HG03135 (cell line): ENCODE measurements around the gene COG8.
"Not testable (repeated sequence)": the region's sequence is repeated elsewhere in the genome, so short reads cannot be mapped to it uniquely, and the experiment has no call there.

ENCODE experiments used
- ATAC-seq: cut with Tn5 transposase; IDR thresholded peaks from one replicate; pipeline ENCODE4 v1.9.1; 2021; ENCODE audit warnings: mild to moderate bottlenecking, moderate library complexity; ENCODE audit not compliant: unreplicated experiment

Gene COG8, protein sequence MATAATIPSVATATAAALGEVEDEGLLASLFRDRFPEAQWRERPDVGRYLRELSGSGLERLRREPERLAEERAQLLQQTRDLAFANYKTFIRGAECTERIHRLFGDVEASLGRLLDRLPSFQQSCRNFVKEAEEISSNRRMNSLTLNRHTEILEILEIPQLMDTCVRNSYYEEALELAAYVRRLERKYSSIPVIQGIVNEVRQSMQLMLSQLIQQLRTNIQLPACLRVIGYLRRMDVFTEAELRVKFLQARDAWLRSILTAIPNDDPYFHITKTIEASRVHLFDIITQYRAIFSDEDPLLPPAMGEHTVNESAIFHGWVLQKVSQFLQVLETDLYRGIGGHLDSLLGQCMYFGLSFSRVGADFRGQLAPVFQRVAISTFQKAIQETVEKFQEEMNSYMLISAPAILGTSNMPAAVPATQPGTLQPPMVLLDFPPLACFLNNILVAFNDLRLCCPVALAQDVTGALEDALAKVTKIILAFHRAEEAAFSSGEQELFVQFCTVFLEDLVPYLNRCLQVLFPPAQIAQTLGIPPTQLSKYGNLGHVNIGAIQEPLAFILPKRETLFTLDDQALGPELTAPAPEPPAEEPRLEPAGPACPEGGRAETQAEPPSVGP

DNA sequence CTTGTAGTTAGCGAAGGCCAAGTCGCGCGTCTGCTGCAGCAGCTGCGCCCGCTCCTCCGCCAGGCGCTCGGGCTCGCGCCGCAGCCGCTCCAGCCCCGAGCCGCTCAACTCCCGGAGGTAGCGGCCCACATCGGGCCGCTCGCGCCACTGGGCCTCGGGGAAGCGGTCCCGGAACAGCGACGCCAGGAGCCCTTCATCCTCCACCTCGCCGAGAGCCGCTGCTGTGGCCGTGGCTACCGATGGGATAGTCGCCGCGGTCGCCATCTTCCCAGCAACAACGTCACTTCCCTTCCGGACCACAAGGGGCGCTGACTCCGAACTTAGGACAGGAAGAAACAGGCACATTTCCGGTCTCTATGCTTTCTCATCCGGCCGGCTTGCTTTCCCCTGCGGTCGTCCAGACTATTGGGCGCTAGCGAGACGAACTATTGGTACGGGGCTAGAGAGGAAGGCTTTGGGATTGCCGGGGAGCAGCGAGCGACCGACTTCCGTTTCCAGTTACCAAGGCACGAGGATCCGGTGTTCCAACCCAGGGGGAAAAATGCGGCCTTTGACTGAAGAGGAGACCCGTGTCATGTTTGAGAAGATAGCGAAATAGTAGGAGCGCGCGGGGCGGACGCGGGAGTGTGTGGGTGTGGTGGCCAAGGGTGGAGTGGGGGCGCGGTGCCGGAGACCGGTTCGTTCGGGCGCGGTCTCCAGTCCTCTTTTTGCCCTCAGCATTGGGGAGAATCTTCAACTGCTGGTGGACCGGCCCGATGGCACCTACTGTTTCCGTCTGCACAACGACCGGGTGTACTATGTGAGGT lies at the start of gene COG8, which contains the start of gene NIP7:
TSS of gene COG8 (minus strand) at position 276 of the 806 bp plus-strand sequence. CDS start at position 264, 12 bp downstream.
TSS of gene NIP7 (plus strand) at position 484 of the 806 bp plus-strand sequence. CDS start at position 542, 58 bp downstream.
- ATAC-seq = peak; percentile 90

DNA sequence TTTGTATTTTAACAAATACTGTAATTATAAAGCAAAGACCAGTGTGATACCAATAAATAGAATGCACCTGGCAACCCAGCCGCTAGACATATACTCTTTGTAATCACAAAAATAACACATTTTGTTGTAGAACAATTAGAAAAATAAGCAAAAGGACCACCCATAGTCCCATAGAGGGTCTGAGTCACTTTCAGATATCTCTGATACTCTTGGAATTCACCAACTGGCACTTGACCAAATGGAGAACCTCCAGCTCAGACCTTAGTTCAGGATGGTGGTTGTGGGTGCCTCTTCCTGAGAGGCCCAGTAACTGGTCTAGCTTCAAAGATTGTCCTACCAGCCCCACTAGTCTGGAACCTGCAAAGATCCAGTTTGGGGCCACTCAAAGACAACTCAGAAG lies 47.2 kb upstream of the COG8 start:
- ATAC-seq = no peak

DNA sequence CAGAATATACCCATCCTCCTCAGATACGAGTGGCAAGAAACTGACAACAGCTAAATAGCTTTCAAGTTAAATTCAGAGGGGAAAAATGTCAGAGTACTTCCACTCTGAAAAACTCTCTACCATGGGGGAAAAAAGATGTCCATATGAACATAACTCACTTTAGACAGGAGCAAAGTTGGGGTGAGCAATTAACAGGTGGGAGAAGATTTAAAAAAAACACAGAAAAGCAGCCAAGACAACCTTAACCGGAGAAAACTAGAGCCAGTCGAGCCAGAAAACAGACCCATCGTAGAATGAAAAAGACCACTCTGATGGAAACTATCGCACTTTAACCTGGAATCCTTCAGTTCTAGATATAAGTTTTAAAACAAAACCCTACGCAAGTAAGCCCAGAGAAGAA lies 45.6 kb upstream of the COG8 start:
- no peak for ATAC-seq

DNA sequence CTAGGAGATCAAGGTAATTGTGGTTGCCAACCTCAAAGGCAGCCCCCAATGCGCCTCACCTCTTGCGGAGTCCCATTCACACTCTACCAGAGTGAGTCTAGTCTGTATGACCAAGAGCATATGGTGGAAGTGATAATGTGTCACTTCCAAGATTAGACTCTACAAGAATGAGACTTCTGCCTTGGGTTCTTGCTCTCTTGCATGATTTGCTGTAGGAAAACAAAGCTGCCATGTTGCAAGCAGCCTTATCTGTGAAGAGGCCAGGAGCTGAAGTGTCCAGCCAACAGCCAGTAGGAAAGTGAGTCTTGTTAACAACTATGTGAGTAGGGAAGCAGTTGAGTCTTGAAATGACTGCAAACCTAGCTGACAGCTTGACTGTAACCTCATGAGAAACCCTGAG lies 43.1 kb upstream of the COG8 start:
- no peak for ATAC-seq

DNA sequence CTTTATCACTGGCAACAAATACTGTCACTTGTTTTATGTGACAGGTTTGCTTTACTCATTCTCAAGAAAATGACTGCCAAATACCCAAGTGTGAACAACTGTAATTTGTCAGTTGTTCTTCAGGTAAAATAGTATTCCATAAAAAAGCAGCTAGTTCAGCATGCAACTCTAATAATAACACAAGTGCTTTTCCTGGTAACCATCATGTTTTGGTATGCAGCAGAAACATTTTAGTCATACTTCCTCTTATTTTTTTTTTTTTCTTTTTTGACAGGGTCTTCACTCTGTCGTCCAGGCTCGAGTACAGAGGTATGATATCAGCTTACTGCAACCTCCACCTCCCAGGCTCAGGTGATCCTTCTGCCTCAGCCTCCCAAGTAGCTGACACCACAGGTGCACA lies 41.9 kb upstream of the COG8 start:
- ATAC-seq = no peak

DNA sequence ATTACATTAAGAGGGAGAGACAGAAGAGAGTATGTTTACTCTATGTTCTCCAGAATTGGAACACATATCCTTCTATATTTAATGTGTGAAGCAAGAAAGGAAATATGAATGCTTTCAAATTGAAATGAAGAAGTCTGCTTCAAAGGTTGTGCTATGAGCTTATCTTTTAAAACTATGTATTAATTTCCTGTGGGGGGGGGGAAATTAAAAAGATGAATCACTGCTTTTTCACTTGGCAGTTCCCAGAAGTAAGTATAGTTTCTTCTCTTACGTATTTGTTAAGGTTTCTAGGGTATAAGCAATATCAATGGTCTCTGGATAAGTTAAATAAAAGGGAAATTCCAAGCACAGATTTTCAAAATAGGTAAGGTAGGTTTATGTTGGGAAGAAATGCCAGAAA lies 39.4 kb upstream of the COG8 start:
- no peak for ATAC-seq

DNA sequence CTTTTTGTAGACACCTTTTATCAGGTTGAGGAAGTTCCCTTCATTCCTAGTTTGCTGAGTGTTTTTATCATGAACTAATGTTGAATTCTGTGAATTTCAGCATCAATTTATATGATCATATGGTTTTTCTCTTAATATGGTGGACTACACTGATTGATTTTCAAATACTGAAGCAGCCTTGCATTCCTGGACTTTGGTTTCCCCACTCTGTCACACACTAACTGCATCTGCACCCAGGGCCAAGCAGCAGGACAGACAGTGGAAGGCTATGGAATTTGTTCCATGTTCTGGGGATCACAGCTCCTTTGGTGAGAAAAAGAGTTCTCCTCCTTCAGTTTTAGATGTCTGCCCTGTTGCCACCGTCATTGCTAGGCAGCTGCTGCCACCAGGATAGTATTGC lies 38.7 kb upstream of the COG8 start:
- ATAC-seq = no peak

DNA sequence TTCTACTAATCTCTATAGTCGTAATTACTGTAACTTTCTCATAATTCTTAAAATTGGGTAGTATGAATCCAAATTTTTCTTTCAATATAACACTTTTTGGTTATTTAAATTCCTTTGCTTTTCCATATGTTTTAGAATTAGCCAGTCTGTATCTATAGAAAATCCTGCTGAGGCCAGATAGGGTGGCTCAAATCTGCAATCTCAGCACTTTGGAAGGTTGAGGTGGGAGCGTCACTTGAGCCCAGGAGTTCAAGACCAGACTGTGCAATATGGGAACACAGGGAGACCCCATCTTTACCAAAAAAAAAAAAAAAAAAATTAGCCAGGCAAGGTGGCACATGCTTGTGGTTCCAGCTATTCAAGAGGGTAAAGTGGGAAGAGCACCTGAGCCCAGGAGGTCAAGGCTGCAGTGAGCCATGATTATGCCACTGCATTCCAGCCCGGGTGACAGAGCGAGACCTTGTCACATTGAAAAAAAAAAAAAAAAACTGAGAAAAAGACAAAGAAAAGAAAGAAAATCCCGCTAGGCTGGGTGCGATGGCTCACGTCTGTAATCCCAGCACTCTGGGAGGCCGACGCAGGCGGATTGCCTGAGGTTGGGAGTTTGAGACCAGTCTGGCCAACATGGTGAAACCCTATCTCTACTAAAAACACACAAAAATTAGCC lies 37.2 kb upstream of the COG8 start:
- ATAC-seq = no peak

DNA sequence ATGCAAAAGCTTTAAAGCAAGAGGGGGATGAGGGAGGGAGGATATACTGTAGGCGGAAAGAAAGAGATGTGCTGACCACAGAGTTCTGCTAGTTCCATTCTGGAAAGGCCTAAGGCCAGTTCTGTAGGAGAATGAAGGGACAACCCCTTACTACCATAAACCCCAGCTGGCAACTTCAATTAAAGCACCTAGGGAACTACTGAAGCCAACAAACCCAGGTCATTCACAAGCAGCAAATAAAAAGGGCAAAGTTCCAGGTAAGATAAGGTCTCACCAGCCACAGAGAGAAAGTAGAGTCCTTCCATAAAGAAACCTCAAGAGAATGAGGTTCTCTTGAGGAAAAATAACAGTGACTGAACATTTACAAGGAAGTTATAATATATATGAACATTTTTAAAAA lies 33.7 kb upstream of the COG8 start:
- ATAC-seq = no peak

DNA sequence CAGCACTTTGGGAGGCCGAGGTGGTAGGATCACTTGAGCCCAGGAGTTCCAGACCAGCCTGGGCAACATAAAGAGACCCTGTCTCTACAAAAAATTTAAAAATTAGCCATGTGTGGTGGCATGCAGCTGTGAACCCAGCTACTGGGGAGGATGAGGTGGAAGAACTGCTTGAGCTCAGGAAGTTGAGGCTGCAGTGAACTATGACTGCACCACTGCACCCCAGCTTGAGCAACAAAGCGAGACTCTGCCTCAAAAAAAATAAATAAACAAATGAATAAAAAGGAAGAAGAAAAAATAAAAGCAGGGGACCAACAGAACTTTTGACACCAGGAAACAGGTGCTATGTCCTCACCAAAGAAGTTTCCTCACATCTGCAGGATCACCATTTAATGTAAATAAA lies 32.2 kb upstream of the COG8 start:
- no peak for ATAC-seq

DNA sequence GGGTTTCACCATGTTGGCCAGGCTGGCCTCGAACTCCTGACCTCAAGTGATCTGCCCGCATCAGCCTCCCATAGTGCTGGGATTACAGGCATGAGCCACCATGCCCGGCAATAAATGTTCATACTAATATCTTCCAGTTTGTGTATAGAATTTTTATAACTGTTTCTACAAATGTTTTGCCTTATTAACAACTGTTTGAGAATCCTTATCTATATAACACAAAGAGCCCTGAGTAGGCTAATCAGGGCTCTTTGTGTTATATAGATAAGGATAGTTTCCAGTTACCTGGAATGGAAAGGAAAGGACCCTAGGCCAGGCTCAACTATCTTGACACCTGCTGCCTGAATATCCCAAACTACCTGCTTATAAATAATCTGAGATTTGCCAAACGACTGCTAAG lies 29.5 kb upstream of the COG8 start:
- no peak for ATAC-seq

DNA sequence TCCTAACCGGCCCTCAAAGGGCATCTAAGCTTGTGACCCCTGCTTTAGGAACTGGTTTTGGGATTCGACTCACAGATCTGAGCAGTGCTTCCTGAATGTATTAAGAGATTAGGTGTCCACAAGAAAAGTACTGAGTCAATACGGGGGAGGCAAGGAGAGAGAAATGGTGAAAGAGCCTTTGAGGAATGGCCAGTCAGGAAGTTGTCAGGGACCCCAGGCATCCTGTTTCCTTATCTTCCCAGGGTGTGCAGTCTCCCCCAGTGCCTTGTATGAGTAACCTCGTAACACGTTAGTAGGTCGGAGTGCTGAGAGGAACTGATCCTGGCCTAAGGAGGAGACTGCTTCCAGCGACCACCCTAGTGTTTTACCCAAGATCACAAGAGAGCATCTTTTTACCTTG lies 28.6 kb upstream of the COG8 start:
- no peak for ATAC-seq

DNA sequence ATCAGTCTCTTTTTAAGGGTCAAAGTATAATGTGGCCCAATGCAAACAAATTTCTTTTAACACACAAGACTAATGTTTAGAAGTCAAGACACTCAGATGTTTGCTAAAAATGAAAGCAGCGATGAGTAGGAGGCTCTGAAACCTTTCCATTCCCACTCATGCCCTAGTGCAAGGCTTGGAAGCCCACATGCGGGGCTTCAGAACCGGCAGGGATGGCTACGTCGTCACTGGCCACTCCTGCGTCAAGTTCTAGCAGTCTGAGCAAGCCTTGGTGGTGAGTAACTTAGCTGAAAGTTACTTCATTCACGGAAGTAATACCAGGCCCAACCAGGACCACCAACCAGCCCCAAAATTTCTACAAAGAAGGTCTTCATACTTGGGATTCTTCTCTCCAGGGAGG lies 27.1 kb upstream of the COG8 start:
- no peak for ATAC-seq

DNA sequence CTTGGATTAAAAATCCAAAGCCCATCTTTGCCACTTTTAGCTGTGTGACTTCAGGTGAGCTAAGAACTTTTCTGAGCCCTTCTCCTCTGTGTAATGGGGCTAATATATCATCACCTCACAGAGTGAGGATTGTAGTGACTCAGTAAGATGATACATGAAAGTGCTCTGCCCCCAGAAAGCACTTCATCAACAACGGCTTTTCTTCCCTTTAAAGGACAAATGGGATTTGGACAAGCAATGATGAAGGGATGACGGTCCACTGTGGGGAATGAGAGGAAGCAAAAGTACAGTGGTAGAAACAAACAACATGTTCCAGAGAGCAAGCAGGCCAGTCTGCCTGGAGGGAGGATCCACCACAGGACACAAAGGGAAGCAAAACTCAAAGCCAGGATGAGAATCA lies 26.5 kb upstream of the COG8 start:
- no peak for ATAC-seq

DNA sequence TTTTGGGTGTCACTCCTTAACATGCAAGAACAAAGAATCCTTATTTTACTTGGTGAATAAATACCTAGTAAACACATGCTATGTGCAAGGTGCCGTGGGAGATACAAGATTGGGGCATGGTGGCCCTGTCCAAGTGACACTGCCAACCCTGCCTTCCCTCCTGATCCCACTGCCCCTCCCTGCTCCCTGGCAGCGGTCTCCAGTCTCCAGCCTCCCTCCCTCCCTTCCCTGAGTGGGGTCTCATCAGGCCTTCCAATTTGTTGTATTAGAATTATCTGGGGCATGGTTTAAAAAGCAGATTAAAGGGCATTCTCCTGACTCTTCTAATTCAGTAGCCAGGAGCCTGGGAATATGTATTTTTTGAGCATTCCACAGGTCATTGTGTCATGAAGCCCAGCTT lies 24.7 kb upstream of the COG8 start:
- ATAC-seq = no peak

DNA sequence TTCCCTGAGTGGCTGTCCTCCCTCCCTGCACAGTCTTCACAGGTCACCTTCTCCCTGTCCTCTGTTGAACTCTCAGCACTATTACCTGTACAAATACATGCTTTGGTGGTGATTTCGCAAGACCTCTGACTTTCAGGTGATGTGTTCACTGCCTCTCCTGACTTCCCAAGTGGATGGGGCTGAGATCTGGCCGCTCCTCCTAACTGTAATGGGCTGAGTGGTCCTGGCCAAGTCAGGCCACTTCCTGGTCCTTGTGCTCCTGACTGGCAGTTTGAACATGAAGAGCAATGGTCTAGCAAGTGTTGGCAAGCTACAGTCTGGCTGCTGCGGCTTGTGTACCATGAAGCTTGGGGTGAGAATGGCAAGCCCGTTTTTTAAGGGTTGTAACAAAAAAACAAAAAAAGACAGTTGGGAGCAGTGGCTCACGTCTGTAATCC lies 23.9 kb upstream of the COG8 start:
- no peak for ATAC-seq

DNA sequence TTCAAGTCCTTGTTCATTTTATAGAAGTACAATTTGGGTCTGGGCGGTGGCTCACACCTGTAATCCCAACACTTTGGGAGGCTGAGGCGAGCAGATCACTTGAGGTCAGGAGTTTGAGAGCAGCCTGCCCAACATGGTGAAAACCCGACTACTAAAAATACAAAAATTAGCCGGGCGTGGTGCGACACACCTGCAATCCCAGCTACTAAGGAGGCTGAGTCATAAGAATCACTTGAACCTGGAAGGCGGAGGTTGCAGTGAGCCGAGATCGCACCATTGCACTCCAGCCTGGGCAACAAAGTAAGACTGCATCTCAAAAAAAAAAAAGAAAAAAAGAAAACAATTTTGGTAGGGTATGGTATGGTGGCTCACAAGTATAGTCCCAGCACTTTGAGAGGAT lies 20.7 kb upstream of the COG8 start:
- not testable (repeated sequence) for ATAC-seq

DNA sequence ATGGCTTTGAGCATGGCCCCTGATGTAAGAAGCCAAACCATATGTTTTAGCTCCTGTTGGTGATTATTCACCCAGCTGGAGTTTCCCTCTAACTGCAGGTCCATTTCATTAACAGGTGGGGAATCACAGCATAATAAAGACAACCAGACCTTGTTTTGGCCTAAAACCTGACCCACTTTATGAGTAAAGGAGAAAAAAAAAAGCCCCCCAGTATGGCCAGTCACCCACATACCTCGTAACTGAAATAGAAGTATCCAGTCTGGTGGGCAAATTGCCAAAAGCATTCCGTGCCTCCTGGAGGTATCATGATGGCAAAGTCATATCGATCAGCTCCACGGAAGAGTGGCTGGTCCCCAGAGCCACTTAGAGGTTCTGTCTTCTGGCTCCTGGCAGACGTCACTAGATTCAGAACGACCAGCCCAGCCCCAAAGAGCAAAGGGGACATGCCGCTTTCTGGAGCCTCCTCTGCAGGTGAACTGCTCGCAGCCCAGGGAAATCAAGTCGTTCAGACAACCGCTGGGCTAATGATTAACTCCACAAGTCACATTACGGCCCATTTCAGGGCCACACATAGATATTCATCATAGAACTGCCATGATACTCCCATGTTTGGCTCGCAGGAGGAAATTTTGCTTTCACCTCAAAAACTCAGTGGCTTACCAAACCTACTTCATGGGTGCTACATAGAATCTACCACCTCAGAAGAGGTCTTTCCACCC lies 12.1 kb upstream of the COG8 start, which contains the start of gene TMED6:
TSS of gene TMED6 (minus strand) at position 478 of the 719 bp plus-strand sequence. CDS start at position 445, 33 bp downstream.
- ATAC-seq = no peak

DNA sequence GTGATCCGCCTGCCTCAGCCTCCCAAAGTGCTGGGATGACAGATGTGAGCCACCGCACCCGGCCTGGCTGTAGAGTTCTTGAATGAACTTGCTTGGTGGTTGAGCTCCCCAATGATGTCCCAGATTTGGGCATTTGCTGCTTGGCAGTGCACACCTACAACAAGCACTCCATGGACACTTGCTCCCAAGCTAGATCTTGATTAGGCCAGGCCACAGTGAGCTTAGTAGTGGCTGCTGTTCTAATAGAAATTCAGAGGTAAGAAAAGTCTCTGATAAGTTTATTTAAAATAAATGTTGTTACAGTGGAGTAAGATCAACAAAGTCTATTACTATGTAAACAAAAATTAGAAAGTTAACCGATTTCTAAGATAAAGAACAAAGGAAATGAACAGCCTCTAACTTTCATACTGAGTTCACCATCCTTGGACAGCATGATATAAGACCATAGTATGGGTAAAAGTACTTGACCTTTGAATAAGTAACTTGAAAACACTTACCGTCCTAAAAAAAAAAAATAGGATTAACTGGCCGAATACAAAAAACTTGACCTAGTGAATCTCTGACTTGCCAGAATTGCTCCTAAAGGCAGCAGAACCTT lies 11.3 kb upstream of the COG8 start:
- no peak for ATAC-seq

DNA sequence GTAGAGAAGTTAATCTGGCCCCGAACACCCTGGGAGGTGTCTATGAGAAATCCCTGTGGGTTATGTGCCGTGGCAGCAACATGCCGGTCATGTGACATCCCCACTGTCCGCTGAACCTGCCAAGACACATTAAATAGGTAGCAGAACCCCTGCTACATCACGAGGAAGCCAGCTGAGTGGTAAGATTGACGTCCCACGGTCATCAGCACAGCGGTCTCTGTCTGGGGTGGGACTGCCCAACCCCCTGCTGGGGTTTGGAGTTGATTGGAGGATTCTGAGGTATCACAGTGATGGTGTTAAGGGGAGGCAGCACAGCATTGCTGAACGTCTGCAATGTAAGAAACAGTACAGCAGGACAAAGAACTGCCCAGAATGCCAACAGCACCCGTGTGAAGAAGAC lies 10.2 kb upstream of the COG8 start:
- no peak for ATAC-seq
